K562 (cell line): ENCODE measurements around the gene SDK1. TPM values are rescaled to one million over a fixed set of nuclear protein-coding genes. Genes with fewer than 3 reads are reported as not detected.

ENCODE experiments used
- ATAC-seq: fragments of 200-7000 bp; cut with Tn5 transposase; 3 replicates; pipeline ENCODE4 v1.9.1; 2020; ENCODE audit warnings: moderate library complexity
- BruUV-seq: library from RNA; stranded (reverse); fragments of 400-500 nt; replicated peaks from 2 replicates; lab custom pipeline; 2021; lab: Mats Ljungman, UMichigan
- CTCF ChIA-PET: fragments of 300-600 bp; formaldehyde crosslinking; extraction: SDS; loops from one replicate; lab custom pipeline; 2021; ENCODE audit warnings: low intra/inter-chr PET ratio; lab: Yijun Ruan, JAX
- POLR2A ChIA-PET: fragments of 300-600, 350-650 bp; sonication (Branson Sonifier 250); formaldehyde crosslinking; extraction: SDS; loops from one replicate; lab custom pipeline; 2021; ENCODE audit warnings: antibody characterized with exemption, inconsistent platforms; lab: Yijun Ruan, JAX
- DNase-seq, 4 experiments: peaks; one replicate each; pipeline versions ENCODE4 v3.0.0 to v3.0.0-alpha.2; 2011 to 2018; ENCODE audit warnings: low spot score in 3 of 4, mixed read lengths in 3 of 4; ENCODE audit errors: extremely low read depth in 1 of 4
- FAIRE-seq: peaks from 2 replicates; lab custom pipeline; 2011; peaks lifted over from hg19 to GRCh38; lab: Jason Lieb, UNC
- H2AFZ ChIP-seq: 2 replicates; pipeline ENCODE4 v1.6.0; 2011; ENCODE audit warnings: low read depth, low read length, control low read depth, inconsistent platforms
- H3K27ac ChIP-seq: fragments of 200-600 bp; 3 replicates; pipeline ENCODE4 v1.8.0; 2011; ENCODE audit warnings: low read depth, mild to moderate bottlenecking, control low read depth, inconsistent platforms, low read length, moderate library complexity, mixed read lengths; ENCODE audit errors: extremely low read depth
- H3K27me3 ChIP-seq, 2 experiments: fragments of 300-600 bp in 1 of 2; 2 replicates in 1 of 2; 3 replicates in 1 of 2; pipeline versions ENCODE4 v1.6.0 to v1.8.0; 2011; ENCODE audit warnings: inconsistent platforms in 2 of 2, low read length in 2 of 2, mild to moderate bottlenecking in 1 of 2, mixed read lengths in 1 of 2, moderate library complexity in 1 of 2; ENCODE audit not compliant: control insufficient read depth in 2 of 2, insufficient read depth in 2 of 2
- H3K36me3 ChIP-seq: fragments of 300-600 bp; 3 replicates; pipeline ENCODE4 v1.8.0; 2011; ENCODE audit warnings: mild to moderate bottlenecking, low read length, inconsistent platforms; ENCODE audit not compliant: control insufficient read depth, insufficient read depth
- H3K4me1 ChIP-seq, 2 experiments: fragments of 200-600 bp in 1 of 2; replicated peaks in 1 of 2; 2 replicates in 1 of 2; 3 replicates in 1 of 2; pipeline versions ENCODE4 v1.5.1 to v1.8.0; 2011; ENCODE audit warnings: inconsistent platforms in 2 of 2, low read length in 2 of 2, mild to moderate bottlenecking in 1 of 2, mixed read lengths in 1 of 2, moderate library complexity in 1 of 2; ENCODE audit not compliant: control insufficient read depth in 2 of 2, insufficient read depth in 2 of 2
- H3K4me2 ChIP-seq: 2 replicates; pipeline ENCODE4 v1.6.1; 2011; ENCODE audit warnings: low read length, control low read depth, inconsistent platforms, mixed read lengths; ENCODE audit not compliant: insufficient read depth
- H3K4me3 ChIP-seq: fragments of 200-600 bp; sonication (generic), shearing (Covaris generic); 2 replicates; pipeline ENCODE4 v1.5.1; 2016; ENCODE audit warnings: control low read depth, inconsistent platforms
- H3K79me2 ChIP-seq: fragments of 200-600 bp; 3 replicates; pipeline ENCODE4 v1.8.0; 2011; ENCODE audit warnings: low read length, inconsistent platforms; ENCODE audit not compliant: control insufficient read depth, insufficient read depth
- H3K9ac ChIP-seq, 2 experiments: 2 replicates each; pipeline versions ENCODE4 v1.6.0 to v1.6.1; 2011; ENCODE audit warnings: low read depth in 2 of 2, low read length in 2 of 2, control low read depth in 1 of 2, inconsistent platforms in 1 of 2, mild to moderate bottlenecking in 1 of 2, mixed read lengths in 1 of 2; ENCODE audit not compliant: insufficient read depth in 1 of 2
- H3K9me1 ChIP-seq: one replicate; pipeline ENCODE4 v1.6.0; 2011; ENCODE audit warnings: inconsistent platforms, mild to moderate bottlenecking, low read length, moderate library complexity; ENCODE audit not compliant: control insufficient read depth, insufficient read depth
- H3K9me3 ChIP-seq: replicated peaks from 2 replicates; pipeline ENCODE4 v1.5.1; 2011; ENCODE audit warnings: low read depth, low read length, inconsistent platforms; ENCODE audit not compliant: control insufficient read depth, insufficient read depth
- H4K20me1 ChIP-seq: replicated peaks from 2 replicates; pipeline ENCODE4 v1.6.1; 2011; ENCODE audit warnings: low read length, inconsistent platforms, mixed read lengths; ENCODE audit not compliant: control insufficient read depth, insufficient read depth
- GABPB2 ChIP-seq: fragments of 250-450 bp; sonication (Bioruptor Pico); conservative IDR thresholded peaks from 2 replicates; pipeline ENCODE4 v1.5.1; 2021; ENCODE audit warnings: mild to moderate bottlenecking
- HDAC1 ChIP-seq, 2 experiments: fragments of 450-650 bp; IDR thresholded peaks; 2 replicates each; pipeline ENCODE4 v1.6.1; 2016 to 2017; ENCODE audit warnings: inconsistent platforms in 1 of 2, mild to moderate bottlenecking in 1 of 2, moderate library complexity in 1 of 2
- RBM14 ChIP-seq: fragments of 200-400 bp; formaldehyde crosslinking; IDR thresholded peaks from 2 replicates; pipeline ENCODE4 v1.6.1; 2018; ENCODE audit warnings: low read depth, mild to moderate bottlenecking, low read length, moderate library complexity, borderline replicate concordance; ENCODE audit not compliant: insufficient read depth
- RBM17 ChIP-seq: fragments of 200-400 bp; formaldehyde crosslinking; IDR thresholded peaks from 2 replicates; pipeline ENCODE4 v1.6.1; 2017; ENCODE audit warnings: low read depth, mild to moderate bottlenecking, low read length, borderline replicate concordance
- STAT5A ChIP-seq: IDR thresholded peaks from 2 replicates; pipeline ENCODE4 v1.6.1; 2012; ENCODE audit warnings: low read length, inconsistent platforms, borderline replicate concordance
- WGBS: fragments of 100-300 bp; shearing (Covaris generic); methylation state at CpG from one replicate; pipeline ENCODE4 v1.1.6; 2016; ENCODE audit warnings: low coverage, mixed read lengths; ENCODE audit not compliant: insufficient coverage; ENCODE audit errors: missing lambda C conversion rate; 5-methylcytosine and 5-hydroxymethylcytosine counted together
- in situ Hi-C: fragments of 300-500 bp; cut with MboI; formaldehyde crosslinking; loops from 4 replicates; pipeline ENCODE4 v1.15.0; 2018; ENCODE audit warnings: inconsistent platforms, mixed read lengths
- intact Hi-C: fragments of 100-400 bp; cut with micrococcal nuclease; formaldehyde crosslinking; loops from 2 replicates; pipeline ENCODE4 v1.14.2; 2022
- polyA plus RNA-seq, 8 experiments: library from polyadenylated mRNA; depleted of rRNA in 4 of 8; stranded (reverse) in 5 of 8; unstranded in 3 of 8; fragments of >200 nt; fragmentation: Nextera tagmentation in 2 of 8; fragmentation: Illumina TruSeq in 1 of 8; extraction: Ambion mirVana in 2 of 8; extraction: Trizol in 1 of 8; gene quantifications; 2 replicates each; pipeline versions ENCODE4 v1.2.1 to v1.2.3, GENCODE V29; 2011 to 2014; ENCODE audit warnings: inconsistent platforms in 1 of 8, missing spikeins in 1 of 8
- total RNA-seq, 7 experiments: library from RNA; depleted of rRNA in 6 of 7; stranded (reverse); fragments of >200 nt in 6 of 7; fragmentation: Illumina TruSeq in 2 of 7; extraction: Trizol in 2 of 7; gene quantifications; 2 replicates each; pipeline versions ENCODE4 v1.2.1 to v1.2.3, GENCODE V29; 2011 to 2021; ENCODE audit warnings: low replicate concordance in 1 of 7
- TF ChIP-seq, protein P1 (sequence below), 2 experiments: fragments of 150-350 bp in 1 of 2; IDR thresholded peaks; 2 replicates each; pipeline ENCODE4 v1.6.1; 2012 to 2016; ENCODE audit warnings: low read depth in 2 of 2, low read length in 2 of 2, mild to moderate bottlenecking in 1 of 2, moderate library complexity in 1 of 2

Gene SDK1
- total and polyA plus RNA-seq, 9 of the 15 experiments (the other 6 are each of a cell fraction or from before 2014, with no cell fraction given): 0.16 TPM; not detected in 8

- no peaks in the 10 kb centered on the region for H3K36me3 ChIP-seq
- no peak overlapping the region for H2AFZ ChIP-seq
- intact Hi-C loops: no loop called here
- no peaks in the 10 kb centered on the region for H3K9me1 ChIP-seq
- no peak for FAIRE-seq
- in situ Hi-C loops: no loop called here
- TF ChIP-seq, protein P1, sequence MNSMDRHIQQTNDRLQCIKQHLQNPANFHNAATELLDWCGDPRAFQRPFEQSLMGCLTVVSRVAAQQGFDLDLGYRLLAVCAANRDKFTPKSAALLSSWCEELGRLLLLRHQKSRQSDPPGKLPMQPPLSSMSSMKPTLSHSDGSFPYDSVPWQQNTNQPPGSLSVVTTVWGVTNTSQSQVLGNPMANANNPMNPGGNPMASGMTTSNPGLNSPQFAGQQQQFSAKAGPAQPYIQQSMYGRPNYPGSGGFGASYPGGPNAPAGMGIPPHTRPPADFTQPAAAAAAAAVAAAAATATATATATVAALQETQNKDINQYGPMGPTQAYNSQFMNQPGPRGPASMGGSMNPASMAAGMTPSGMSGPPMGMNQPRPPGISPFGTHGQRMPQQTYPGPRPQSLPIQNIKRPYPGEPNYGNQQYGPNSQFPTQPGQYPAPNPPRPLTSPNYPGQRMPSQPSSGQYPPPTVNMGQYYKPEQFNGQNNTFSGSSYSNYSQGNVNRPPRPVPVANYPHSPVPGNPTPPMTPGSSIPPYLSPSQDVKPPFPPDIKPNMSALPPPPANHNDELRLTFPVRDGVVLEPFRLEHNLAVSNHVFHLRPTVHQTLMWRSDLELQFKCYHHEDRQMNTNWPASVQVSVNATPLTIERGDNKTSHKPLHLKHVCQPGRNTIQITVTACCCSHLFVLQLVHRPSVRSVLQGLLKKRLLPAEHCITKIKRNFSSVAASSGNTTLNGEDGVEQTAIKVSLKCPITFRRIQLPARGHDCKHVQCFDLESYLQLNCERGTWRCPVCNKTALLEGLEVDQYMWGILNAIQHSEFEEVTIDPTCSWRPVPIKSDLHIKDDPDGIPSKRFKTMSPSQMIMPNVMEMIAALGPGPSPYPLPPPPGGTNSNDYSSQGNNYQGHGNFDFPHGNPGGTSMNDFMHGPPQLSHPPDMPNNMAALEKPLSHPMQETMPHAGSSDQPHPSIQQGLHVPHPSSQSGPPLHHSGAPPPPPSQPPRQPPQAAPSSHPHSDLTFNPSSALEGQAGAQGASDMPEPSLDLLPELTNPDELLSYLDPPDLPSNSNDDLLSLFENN (IDR thresholded peaks at IDR 0.05; ENCODE audit: low read depth in 2 of 2, low read length in 2 of 2): no peak
- TF ChIP-seq RBM17: no peak
- no peak for TF ChIP-seq GABPB2 (CRISPR knock-in tag)
- TF ChIP-seq STAT5A: no peak
- no peak for TF ChIP-seq RBM14
- TF ChIP-seq HDAC1 (IDR thresholded peaks at IDR 0.05): no peak
- no peaks in the 10 kb centered on the region for H3K79me2 ChIP-seq
- no peaks in the 10 kb centered on the region for H3K9me3 ChIP-seq
- no peak for ATAC-seq
- H3K27ac ChIP-seq: no peak overlapping the region
- POLR2A ChIA-PET: no interaction called here
- H4K20me1 ChIP-seq: no peaks in the 10 kb centered on the region
- BruUV-seq: no TSS peak
- DNase-seq: no peak
- H3K4me1 ChIP-seq: no peaks in the 10 kb centered on the region
- CTCF ChIA-PET: no interaction called here
- H3K4me3 ChIP-seq: no peak overlapping the region
- no peak overlapping the region for H3K4me2 ChIP-seq
- H3K27me3 ChIP-seq: peaks cover 2 to 25% of the 10 kb centered on the region in 2 experiments; a peak in 4 of 5 replicates
- no peak overlapping the region for H3K9ac ChIP-seq
- WGBS: 3% methylated on average over 8 of the region's 8 CpGs
Measured at GRCh38 chr7:3914051-3914775, 613.2 kb downstream of the SDK1 start.
